NCI-H2081 (cell line): ENCODE results near the gene SPIB.

Source experiments
- DNase-seq, 2 experiments: peaks; one replicate each; lab custom pipeline; 2025; lab: John Stamatoyannopoulos, UW

Gene SPIB

DNA sequence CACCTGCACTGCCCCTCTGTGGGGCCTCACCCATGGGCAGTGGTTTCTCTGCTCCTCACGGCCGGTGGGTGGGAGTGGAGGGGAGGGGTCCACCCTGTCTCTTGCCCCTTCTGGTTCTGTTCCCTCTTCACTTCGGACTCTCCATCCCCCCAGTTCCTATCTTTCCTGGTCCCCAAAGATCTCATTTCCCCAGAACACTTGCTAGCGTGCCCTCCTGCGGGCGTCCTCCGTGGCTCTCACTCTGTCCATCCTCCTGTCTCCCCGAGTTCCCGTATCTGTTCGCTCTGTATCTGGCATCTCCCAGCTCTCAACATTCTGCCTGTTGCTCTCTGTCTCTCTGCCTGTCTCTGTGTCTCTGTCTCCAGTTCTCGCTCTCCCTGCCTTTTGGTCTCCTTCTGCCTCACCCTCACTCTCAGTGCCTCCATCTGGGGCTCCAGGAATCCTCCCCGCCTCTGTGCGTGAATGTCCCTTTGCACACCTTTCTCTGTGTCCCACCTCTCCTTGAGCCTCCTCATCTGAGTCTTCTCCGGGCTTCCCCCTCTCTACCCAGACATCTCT, 363 bp downstream of the SPIB start:
- DNase-seq: no peak

DNA sequence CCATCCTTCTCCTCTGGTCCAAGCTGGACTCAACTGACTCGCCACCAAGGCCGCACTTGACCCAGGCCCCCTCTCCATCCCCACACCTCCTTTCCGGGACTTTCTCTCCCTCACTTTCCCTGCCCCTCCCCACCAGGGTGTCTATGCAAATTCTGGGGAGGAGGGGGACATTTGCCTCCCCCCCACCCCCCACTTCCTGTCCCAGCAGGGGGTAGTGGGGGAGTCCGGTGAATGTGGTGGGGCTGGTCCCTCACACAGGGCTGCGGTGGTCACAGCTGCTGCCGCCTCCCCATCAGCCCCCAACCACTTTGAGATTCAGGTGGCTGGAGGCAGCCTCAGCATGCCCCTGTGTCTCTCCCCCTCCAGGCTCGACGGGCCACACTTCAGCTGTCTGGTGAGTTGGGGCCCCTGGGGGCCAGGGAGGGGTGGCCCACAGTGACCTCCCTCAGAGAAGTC, 870 bp downstream of the SPIB start:
- DNase-seq: no peak

DNA sequence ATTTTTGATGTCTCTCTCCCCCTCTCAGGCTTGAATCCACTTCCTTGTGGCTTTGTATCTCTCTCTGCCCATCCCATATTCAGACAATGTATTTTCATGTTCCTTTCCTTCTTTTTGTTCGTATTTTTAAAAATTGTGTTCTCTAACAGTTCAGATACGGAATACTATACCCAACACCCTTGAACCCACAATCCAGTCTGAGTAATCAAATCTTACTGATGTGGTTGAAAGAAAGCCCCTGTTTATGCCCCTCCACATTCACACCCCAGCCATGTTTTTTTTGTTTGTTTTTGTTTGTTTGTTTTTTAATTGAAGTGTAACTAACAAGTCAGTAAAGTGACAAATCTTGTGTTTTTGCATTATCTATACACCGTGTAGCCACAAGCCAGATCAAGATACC, 1.4 kb downstream of the SPIB start:
- no peak for DNase-seq

DNA sequence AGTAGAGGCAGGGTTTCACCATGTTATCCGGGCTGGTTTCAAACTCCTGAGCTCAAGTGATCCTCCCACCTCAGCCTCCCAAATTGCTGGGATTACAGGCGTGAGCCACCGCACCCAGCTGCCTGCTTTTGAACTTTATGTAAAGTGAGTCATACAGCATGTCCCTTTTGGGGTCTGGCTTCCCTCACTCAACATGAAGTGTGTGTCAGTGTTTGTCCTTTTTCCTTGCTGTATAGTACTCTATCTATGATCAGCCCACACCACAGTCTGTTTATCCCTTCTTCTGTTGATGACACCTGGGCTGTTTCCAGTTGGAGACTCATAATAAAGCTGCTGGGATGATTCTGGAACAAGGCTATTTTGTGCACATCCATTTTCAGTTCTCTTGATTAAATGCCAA, 2.1 kb downstream of the SPIB start:
- no peak for DNase-seq

DNA sequence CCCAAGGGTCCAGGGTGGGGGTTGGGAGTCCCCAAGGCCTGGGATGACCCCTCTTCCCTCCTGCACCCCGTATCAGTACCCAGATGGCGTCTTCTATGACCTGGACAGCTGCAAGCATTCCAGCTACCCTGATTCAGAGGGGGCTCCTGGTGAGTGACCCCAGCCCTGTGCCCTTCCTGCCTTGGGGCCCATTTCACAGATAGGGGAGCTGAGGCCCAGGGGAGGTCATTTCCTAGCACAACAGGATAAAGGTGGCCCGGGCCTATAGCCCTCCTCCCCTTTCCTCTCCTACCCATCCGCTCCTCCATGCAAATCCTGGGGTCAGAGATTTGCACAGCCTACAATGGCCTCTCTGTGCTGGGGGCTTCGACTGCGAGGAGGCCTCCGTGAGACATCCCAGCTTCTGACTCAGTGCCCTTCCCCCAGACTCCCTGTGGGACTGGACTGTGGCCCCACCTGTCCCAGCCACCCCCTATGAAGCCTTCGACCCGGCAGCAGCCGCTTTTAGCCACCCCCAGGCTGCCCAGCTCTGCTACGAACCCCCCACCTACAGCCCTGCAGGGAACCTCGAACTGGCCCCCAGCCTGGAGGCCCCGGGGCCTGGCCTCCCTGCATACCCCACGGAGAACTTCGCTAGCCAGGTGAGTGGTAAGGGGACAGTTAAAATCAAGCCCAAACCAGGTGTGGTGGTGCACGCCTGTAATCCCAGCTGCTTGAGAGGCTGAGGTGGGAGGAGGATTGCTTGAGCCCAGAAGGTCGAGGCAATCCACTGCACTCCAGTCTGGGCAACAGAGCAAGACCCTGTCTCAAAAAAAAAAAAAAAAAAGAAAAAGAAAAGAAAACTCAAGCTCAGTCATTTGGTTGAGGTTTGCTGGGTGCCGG, 3.9 kb downstream of the SPIB start:
- no peak for DNase-seq

DNA sequence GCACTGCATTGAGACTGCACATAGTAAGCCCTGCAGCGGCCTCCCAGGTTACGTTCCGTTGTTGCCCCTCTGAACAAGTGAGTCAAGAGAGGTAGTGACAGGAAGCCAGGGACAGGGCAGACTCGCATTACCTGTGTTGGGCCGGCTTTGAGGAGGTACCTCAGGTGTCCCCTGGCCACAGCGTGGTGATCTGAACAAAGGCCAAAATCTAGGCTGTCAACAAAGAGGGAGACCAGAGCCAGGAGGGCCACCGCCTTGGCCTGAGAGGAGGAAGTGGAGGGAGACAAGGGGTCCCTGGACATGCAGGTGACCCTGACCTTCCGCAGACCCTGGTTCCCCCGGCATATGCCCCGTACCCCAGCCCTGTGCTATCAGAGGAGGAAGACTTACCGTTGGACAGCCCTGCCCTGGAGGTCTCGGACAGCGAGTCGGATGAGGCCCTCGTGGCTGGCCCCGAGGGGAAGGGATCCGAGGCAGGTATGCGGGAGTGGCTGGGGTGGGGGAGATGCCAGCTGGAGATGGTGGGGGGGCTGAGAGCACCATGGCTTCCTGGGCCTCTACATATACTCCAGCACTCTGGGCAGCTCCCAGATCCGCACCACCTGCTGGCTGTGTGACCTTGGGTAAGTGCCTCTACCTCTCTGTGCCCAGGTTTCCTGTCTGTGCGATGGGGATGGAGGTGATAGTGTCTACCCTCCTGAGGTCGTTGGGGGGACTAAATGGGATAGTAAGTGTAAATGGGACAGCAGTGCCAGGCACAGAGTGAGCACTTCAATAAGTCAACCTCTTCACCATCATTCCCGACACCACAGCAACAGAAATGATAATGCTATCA, 4.8 kb downstream of the SPIB start:
- DNase-seq: no peak

DNA sequence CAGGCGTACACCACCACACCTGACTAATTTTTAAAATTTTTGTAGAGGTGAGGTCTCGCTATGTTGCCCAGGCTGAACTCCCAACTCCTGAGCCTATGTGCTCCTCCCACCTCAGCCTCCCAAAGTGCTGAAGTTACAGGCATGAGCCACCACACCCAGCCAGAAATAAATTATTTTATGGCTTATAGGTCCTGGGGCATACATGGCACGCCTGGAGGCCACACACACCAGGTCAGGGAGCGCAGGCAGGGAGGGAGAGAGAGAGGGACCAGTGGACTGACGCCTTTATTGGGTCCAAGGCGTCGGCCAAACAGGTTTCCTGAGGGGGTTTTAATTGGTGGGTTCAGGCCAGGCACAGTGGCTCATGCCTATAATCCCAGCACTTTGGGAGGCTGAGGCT, 6.8 kb downstream of the SPIB start:
- no peak for DNase-seq

DNA sequence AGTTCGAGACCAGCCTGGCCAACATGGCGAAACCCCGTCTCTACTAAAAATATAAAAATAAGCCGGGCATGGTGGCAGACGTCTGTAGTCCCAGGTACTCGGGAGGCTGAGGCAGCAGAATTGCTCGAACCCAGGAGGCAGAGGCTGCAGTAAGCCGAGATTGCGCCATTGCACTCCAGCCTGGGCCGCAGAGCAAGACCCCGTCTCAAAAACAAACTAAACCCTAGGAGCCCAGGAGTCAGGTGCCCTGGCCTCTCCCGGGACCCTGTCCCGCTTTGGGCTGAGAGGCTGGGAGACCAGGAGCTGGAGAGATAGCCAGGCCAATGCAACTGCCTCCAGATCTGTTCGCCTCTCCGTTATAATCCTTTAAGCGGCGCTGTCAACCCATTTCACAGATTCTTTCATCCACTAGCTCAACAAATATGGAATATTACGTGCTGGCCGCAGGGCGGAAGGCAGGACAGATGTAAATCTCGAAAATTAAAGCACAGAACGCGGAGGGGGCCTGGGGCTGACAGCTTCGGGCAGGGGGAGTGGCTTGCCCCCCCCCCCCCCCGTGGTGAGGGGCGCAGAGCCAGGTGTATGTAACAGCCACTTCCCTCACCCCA, 8.7 kb downstream of the SPIB start:
- DNase-seq: no peak

DNA sequence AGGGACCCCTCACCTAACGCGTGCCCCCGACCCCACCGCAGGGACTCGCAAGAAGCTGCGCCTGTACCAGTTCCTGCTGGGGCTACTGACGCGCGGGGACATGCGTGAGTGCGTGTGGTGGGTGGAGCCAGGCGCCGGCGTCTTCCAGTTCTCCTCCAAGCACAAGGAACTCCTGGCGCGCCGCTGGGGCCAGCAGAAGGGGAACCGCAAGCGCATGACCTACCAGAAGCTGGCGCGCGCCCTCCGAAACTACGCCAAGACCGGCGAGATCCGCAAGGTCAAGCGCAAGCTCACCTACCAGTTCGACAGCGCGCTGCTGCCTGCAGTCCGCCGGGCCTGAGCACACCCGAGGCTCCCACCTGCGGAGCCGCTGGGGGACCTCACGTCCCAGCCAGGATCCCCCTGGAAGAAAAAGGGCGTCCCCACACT, 9.3 kb downstream of the SPIB start:
- DNase-seq: no peak

DNA sequence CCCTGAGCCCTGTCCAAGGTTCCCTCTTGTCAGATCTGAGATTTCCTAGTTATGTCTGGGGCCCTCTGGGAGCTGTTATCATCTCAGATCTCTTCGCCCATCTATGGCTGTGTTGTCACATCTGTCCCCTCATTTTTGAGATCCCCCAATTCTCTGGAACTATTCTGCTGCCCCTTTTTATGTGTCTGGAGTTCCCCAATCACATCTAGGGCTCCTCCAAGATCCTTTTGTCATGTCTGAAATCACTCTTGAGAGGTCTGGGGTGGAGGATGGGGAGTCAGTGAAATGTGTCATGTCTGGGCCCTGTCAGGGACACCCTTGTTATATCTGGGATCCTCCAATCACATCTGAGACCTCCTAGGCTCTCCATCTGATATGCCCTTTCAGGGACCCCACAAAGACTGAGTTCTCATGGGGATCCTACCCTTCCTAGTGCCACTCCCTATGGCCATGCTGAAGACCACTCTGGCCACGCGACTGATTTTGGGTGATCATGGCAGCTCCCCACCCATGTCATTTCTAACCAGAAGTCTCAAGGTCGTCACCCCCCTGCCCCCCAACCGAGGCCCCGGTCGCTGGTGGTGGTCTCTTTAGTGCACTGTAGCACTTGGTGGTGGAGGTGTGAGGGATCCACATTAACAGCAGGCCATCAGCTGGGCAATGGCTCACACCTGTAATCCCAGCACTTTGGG, 10.2 kb downstream of the SPIB start:
- DNase-seq: no peak

DNA sequence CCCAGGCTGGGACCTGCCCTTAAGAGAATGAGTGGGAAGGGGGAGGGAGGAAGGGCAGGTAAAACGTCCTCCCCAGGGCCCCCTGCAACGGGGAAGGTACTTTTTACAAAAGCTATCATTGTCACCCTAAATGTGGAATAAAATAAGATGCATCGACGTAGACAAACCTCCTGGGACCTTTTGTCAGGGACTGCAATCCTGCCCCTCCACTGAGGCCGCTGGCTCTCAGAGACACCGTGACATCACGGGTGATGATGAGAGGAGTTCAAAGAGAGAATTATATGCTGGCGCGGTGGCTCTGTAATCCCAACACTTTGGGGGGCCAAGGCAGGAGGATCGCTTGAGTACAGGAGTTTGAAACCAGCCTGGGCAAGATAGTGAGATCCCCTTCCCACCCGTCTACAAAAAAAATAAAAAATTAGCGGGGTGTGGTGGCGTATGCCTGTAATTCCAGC, 12.2 kb downstream of the SPIB start:
- no peak for DNase-seq

DNA sequence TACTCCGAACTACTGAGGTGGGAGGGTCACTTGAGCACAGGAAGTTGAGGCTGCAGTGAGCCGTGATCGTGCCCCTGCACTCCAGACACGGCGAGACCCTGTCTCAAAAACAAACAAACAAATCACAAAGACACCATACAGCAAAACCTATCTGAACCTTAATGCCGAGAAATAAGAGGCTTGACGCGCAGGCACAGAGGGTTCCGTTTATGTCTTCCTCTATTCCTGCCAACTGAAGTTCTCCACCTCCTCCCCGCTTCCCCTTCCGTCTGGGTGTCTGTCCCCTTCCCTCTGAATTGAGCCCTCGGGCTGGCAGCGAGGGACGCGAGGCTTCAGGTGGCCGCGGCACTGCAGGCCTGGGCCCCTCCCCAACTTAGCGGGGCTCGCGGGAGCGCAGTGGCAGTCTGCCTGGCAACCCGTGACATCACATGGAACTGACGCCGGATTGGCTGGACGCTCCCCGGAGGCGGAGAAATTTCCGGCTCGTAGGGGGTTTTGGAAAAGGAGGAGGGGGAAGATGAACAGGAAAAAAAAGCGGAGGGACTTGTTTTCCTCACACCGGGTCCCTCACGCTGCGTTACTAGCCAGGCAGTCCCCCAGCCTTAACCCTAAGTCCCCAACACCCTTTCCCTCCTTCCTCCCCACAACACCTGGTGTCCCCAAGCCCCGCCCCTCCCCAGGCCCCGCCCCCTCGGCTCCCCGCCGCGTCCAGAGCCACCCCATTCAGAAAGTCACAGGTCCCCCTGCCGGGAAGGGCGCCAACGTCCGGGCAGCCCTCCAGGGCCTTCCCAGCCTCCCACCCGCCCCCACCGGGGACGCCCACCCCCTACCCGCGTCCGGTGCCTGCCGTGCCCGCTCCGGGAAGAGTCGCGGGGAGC, 12.8 kb downstream of the SPIB start:
- DNase-seq: peak; percentile 67 to 77

DNA sequence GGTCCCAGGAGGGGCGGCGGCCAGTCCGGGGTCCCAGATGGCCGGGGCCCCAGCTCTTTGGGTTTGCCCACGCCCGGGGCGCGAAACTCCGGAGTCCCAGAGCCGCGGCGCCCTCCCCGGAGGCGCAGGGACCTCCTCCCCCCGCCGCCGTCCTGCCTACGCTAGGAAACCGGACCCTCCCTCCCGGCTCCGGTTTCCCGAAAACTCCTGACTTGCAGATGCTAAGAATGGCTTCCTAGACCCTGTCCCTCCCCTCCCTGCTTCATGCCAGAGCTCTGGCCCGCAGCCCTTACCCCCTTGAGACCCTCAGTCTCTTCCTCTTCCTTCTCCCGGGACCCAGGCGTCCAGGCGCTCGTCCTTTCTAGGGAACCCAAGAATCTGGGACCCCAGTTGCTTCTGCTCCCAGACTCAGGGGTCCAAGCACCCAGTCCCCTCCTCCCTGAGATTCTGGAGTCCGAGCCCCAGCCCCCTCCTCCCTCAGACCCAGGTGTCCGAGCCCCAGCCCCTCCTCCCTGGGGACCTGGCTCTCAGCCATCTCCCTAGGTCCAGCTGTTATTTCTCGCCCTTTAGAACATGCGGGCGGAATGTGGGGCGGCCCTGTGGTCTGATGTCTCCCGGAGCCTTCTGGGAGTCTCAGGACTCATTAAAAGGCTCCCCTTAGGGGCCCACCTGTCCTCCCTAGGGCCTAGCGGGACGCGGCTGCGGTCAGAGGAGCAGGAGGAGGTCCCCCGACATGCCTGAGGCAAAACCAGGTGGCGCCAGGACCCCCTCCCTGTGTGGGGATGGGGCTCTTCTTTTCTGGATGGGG, 13.7 kb downstream of the SPIB start, which contains the start of gene MYBPC2:
MYBPC2 (plus strand) TSS at position 672 of the 808 bp plus-strand sequence; CDS start at position 734, 62 bp downstream.
- DNase-seq: no peak

DNA sequence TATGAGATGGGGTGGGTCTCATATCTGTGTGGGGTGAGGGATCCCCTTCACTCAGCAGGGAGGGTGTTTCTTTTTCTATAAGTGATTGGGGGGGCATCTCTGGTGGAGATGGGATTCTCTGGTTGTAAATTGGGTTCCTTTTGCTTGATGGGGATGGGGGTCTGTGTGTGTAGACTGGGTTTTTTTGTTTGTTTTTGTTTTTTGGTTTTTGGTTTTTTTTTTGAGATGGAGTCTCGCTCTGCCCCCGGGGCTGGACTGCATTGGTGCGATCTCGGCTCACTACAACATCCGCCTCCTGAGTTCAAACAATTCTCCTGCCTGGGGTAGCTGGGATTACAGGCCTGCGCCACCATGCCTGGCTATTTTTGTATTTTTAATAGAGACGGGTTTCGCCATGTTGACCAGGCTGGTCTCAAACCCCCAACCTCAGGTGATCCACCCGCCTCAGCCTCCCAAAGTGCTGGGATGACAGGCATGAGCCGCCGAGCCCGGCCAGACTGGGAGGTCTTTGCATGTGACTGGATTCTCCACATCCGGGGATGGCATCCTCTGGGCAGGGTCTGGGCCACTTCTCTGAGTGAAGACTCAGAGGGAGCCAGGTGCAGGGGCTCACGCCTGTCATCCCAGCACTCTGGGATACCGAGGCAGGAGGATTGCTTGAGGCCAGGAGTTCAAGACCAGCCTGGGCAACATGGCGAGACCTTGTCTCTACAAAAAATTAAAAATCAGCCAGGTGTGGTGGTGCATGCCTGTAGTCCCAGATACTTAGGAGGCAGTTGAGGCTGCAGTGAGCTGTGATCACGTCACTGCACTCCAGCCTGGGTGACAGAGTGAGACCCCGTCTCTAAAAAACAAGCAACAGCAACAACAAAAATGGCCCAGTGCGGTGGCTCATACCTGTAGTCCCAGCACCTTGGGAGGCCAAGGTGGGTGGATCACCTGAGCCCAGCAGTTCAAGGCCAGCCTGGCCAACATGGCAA, 14.8 kb downstream of the SPIB start:
- DNase-seq: no peak

DNA sequence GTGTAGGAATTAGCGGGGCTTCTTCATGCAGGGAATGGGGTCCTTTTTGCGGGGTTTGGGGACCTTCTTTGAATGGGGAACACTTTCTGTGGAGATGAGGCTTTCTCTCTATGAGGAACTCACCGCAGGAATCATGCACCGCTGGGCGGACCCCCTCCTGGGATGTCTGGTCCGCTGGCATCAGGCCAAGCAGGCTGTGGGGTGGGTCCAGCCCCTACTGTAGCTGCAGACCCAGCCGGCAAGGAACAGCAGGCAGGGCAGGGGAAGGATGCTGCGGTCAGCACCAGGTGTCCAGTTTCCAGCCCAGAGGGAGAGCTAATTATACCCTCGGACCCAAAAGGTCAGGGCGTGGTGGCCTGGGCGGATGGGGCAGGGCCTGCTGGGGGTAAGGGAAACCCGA, 15.8 kb downstream of the SPIB start:
- no peak for DNase-seq

DNA sequence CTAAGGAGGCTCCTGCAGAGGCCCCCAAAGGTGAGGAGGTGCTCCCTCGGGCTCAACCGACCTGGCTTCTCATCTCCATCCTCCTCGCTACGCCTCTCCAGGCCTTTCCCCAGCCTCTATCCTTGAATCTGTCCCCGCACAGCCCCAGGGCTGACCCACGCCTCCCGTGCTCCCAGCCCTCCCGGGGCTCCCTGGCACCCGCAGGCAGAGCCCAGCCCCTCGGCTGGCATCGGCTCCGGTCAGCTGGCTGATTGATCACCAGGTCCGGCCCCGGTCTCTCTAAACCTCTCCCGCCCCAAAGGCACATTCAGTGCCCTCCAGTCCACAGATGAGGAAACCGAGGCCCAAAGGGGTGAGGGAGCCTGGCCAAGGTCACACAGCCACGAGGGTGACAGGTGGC, 16.5 kb downstream of the SPIB start:
- no peak for DNase-seq

DNA sequence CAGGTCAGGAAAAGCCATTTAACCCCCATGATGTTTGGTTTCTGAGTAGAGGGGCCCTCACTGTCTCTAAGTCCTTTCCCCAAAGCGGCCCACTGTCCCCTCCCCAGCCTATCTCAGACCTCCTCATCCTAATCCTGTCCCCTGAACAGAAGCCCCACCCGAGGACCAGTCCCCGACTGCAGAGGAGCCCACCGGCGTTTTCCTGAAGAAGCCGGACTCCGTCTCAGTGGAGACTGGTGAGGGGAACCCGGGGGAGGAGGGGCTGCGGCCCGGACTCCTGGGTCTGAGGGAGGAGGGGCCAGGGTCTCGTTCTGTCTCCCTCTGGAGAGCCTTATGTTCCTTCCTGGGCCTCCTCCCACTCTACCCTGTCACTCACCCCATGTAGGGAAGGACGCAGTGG, 16.9 kb downstream of the SPIB start:
- DNase-seq: no peak

DNA sequence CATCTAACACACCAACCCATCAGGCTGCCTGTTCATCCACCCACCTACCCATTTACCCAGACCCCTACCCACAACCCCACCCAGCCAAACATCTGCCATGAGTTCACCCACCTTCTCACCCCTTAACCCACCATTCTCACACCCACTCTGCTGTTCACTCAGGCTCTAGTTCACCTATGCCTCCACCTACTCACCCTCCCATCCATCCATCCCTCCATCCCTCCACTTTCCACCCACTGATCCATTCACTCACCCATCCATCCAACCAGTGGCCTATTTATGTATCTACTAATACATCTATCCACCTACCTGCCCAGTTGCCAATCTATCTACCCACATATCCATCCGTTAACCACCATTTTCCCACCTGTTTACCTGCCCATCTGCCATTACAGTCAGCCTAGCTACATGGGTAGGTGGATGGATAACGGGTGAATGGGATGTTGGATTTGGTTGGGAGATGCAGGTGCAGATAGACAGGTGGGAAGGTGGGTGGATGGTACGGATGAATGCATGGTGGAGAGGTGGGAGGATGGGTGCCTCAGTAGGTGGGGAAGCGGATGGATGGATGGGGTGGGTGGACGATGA, 19.2 kb downstream of the SPIB start:
- no peak for DNase-seq
